A549 (cell line): ENCODE measurements around the gene MED19. TPM values are rescaled to one million over a fixed set of nuclear protein-coding genes. Genes with fewer than 3 reads are reported as not detected.

Source experiments
- ATAC-seq, 2 experiments: fragments of 200-7000 bp in 1 of 2; fragments of >200 bp in 1 of 2; cut with Nextera tagmentation in 1 of 2; cut with Tn5 transposase in 1 of 2; 3 replicates each; pipeline versions ENCODE4 v1.8.0 to v1.9.1; 2018 to 2020; ENCODE audit warnings: mild to moderate bottlenecking in 1 of 2, moderate library complexity in 1 of 2
- CTCF ChIA-PET: fragments of 300-600 bp; sonication (Branson Sonifier 250); formaldehyde crosslinking; extraction: SDS; loops from one replicate; lab custom pipeline; 2021; ENCODE audit warnings: antibody characterized with exemption, inconsistent platforms; lab: Yijun Ruan, JAX
- POLR2A ChIA-PET: fragments of 350-600 bp; formaldehyde crosslinking; extraction: SDS; loops from one replicate; lab custom pipeline; 2021; ENCODE audit warnings: antibody characterized with exemption, inconsistent platforms; lab: Yijun Ruan, JAX
- DNase-seq, 2 experiments: peaks; one replicate each; pipeline versions ENCODE4 v3.0.0 to v3.0.0-alpha.2; 2011 to 2016; ENCODE audit warnings: low read depth in 1 of 2, low spot score in 1 of 2
- FAIRE-seq: peaks from 2 replicates; lab custom pipeline; 2011; peaks lifted over from hg19 to GRCh38; lab: Jason Lieb, UNC
- H3K27ac ChIP-seq, 2 experiments: fragments of >200 bp; sonication (Bioruptor Twin); formaldehyde crosslinking; 3 replicates each; pipeline ENCODE4 v1.5.1; 2016 to 2017
- H3K4me1 ChIP-seq: fragments of >200 bp; sonication (Bioruptor Twin); formaldehyde crosslinking; 3 replicates; pipeline ENCODE4 v1.6.1; 2016
- H3K4me2 ChIP-seq: fragments of >200 bp; sonication (Bioruptor Twin); formaldehyde crosslinking; 3 replicates; pipeline ENCODE4 v1.6.1; 2016
- H3K4me3 ChIP-seq: fragments of >200 bp; sonication (Bioruptor Twin); formaldehyde crosslinking; 3 replicates; pipeline ENCODE4 v1.5.1; 2016
- H3K9me3 ChIP-seq: fragments of >200 bp; sonication (Bioruptor Twin); formaldehyde crosslinking; 3 replicates; pipeline ENCODE4 v1.6.1; 2016
- ATOH8 ChIP-seq: fragments of 250-450 bp; sonication (Bioruptor Pico); IDR thresholded peaks from 2 replicates; pipeline ENCODE4 v1.5.0; 2020; ENCODE audit warnings: low read depth, mild to moderate bottlenecking, moderate library complexity
- BHLHE40 ChIP-seq: IDR thresholded peaks from 2 replicates; pipeline ENCODE4 v1.6.1; 2012; ENCODE audit warnings: low read depth, low read length, inconsistent platforms
- CBX2 ChIP-seq: fragments of 200-600 bp; sonication (generic); IDR thresholded peaks from 2 replicates; pipeline ENCODE4 v1.6.1; 2016; ENCODE audit warnings: low read depth, mild to moderate bottlenecking, borderline replicate concordance
- CEBPB ChIP-seq, 2 experiments: fragments of >200 bp in 1 of 2; sonication (Bioruptor Twin) in 1 of 2; formaldehyde crosslinking in 1 of 2; IDR thresholded peaks; 2 replicates each; pipeline ENCODE4 v1.6.1; 2012 to 2016
- E2F6 ChIP-seq: IDR thresholded peaks from 2 replicates; pipeline ENCODE4 v1.6.1; 2012; ENCODE audit warnings: low read depth, borderline replicate concordance
- EHMT2 ChIP-seq: fragments of 200-600 bp; sonication (generic); IDR thresholded peaks from 2 replicates; pipeline ENCODE4 v1.6.1; 2016; ENCODE audit warnings: antibody characterized with exemption, low read depth, mild to moderate bottlenecking, moderate library complexity
- ESRRA ChIP-seq: fragments of 150-350 bp; IDR thresholded peaks from 2 replicates; pipeline ENCODE4 v1.6.1; 2014; ENCODE audit warnings: mild to moderate bottlenecking, low read length, borderline replicate concordance
- FOSL2 ChIP-seq, 2 experiments: fragments of 450-650 bp in 1 of 2; fragments of >200 bp in 1 of 2; sonication (Bioruptor Twin) in 1 of 2; formaldehyde crosslinking; IDR thresholded peaks; 2 replicates each; pipeline versions ENCODE4 v1.5.0 to v1.6.1; 2016 to 2020; ENCODE audit warnings: mild to moderate bottlenecking in 1 of 2, moderate library complexity in 1 of 2
- FOXS1 ChIP-seq: fragments of 250-450 bp; sonication (Bioruptor Pico); IDR thresholded peaks from 2 replicates; pipeline ENCODE4 v1.5.0; 2020; ENCODE audit warnings: mild to moderate bottlenecking, moderate library complexity
- HDAC2 ChIP-seq: fragments of 200-600 bp; sonication (generic); IDR thresholded peaks from 2 replicates; pipeline ENCODE4 v1.6.1; 2016
- HES2 ChIP-seq: fragments of >200 bp; sonication (Bioruptor Twin); formaldehyde crosslinking; IDR thresholded peaks from 2 replicates; pipeline ENCODE4 v1.6.1; 2016
- HEYL ChIP-seq: fragments of 250-450 bp; sonication (Bioruptor Pico); IDR thresholded peaks from 2 replicates; pipeline ENCODE4 v1.8.0; 2021; ENCODE audit warnings: mild to moderate bottlenecking, moderate library complexity
- HOXA7 ChIP-seq: fragments of 250-450 bp; sonication (Bioruptor Pico); IDR thresholded peaks from 2 replicates; pipeline ENCODE4 v1.5.0; 2020; ENCODE audit warnings: mild to moderate bottlenecking, moderate library complexity
- JUN ChIP-seq, 2 experiments: fragments of >200 bp; sonication (Bioruptor Twin); formaldehyde crosslinking; IDR thresholded peaks; 2 replicates in 1 of 2; 3 replicates in 1 of 2; pipeline ENCODE4 v1.6.1; 2016 to 2017
- KDM1A ChIP-seq: fragments of 200-600 bp; sonication (generic); IDR thresholded peaks from 2 replicates; pipeline ENCODE4 v1.6.1; 2016; ENCODE audit warnings: low read depth, mild to moderate bottlenecking
- MAX ChIP-seq: IDR thresholded peaks from 2 replicates; pipeline ENCODE4 v1.6.1; 2012
- MYC ChIP-seq: IDR thresholded peaks from 2 replicates; pipeline ENCODE4 v1.6.1; 2012; ENCODE audit warnings: mild to moderate bottlenecking, inconsistent platforms, low read length, improper control_type of control experiment, borderline replicate concordance
- NPAS2 ChIP-seq: fragments of 250-450 bp; sonication (Bioruptor Pico); IDR thresholded peaks from 2 replicates; pipeline ENCODE4 v1.8.0; 2022; ENCODE audit warnings: mild to moderate bottlenecking, moderate library complexity, borderline replicate concordance
- NR3C1 ChIP-seq: fragments of >200 bp; sonication (Bioruptor Twin); formaldehyde crosslinking; IDR thresholded peaks from 3 replicates; pipeline ENCODE4 v1.6.1; 2017
- PHF8 ChIP-seq: fragments of 200-600 bp; sonication (generic); IDR thresholded peaks from 2 replicates; pipeline ENCODE4 v1.6.1; 2016; ENCODE audit warnings: low read depth, mild to moderate bottlenecking, antibody characterized with exemption, moderate library complexity, borderline replicate concordance
- RAD21 ChIP-seq, 2 experiments: fragments of >200 bp in 1 of 2; sonication (Bioruptor Twin) in 1 of 2; formaldehyde crosslinking in 1 of 2; IDR thresholded peaks in 1 of 2; conservative IDR thresholded peaks in 1 of 2; 2 replicates in 1 of 2; 3 replicates in 1 of 2; pipeline ENCODE4 v1.6.1; 2012 to 2018; ENCODE audit warnings: inconsistent platforms in 1 of 2
- RFX5 ChIP-seq: fragments of 450-650 bp; IDR thresholded peaks from 2 replicates; pipeline ENCODE4 v1.7.1; 2014; ENCODE audit warnings: antibody characterized with exemption, mild to moderate bottlenecking, moderate library complexity
- TP53 ChIP-seq: fragments of 250-450 bp; sonication (Bioruptor Pico); IDR thresholded peaks from 2 replicates; pipeline ENCODE4 v1.5.0; 2021; ENCODE audit warnings: mild to moderate bottlenecking, moderate library complexity
- ZC3H11A ChIP-seq: fragments of 450-650 bp; IDR thresholded peaks from 2 replicates; pipeline ENCODE4 v1.6.1; 2014; ENCODE audit warnings: antibody characterized with exemption, mild to moderate bottlenecking
- ZFP36 ChIP-seq: fragments of 450-650 bp; IDR thresholded peaks from 2 replicates; pipeline ENCODE4 v1.6.1; 2014; ENCODE audit warnings: borderline replicate concordance; ENCODE audit not compliant: partially characterized antibody
- ZSCAN20 ChIP-seq: fragments of 250-450 bp; sonication (Bioruptor Pico); IDR thresholded peaks from 2 replicates; pipeline ENCODE4 v1.8.0; 2022; ENCODE audit warnings: mild to moderate bottlenecking, moderate library complexity
- WGBS: methylation state at CpG from one replicate; pipeline ENCODE4 v1.1.6; 2017; ENCODE audit errors: missing lambda C conversion rate; 5-methylcytosine and 5-hydroxymethylcytosine counted together
- polyA plus RNA-seq, 4 experiments: library from polyadenylated mRNA; depleted of rRNA in 3 of 4; stranded (reverse); fragments of >200 nt; fragmentation: RNase III in 1 of 4; extraction: RNeasy Plus Mini Kit Qiagen cat#74134 plus additional on column Dnase treatment in 1 of 4; gene quantifications; 2 replicates in 3 of 4; 3 replicates in 1 of 4; pipeline ENCODE4 v1.2.3, GENCODE V29; 2011 to 2017

The MED19 gene
- polyA plus RNA-seq, 2 of the 4 experiments (the other 2 are of a cell fraction), result 23.3 to 38.5 TPM

- TF ChIP-seq RAD21 (conservative IDR thresholded peaks at IDR 0.05 in 1 of 2, IDR thresholded peaks at IDR 0.05 in 1 of 2), result peak in 1 of 2 experiments; percentile 47; a peak in 3 of 5 replicates
- TF ChIP-seq ATOH8, result no peak
- H3K4me2 ChIP-seq, result no peak overlapping the region
- ATAC-seq, result no peak
- WGBS, result 68% methylated on average over 4 of the region's 4 CpGs
- H3K4me1 ChIP-seq, result peaks cover 11% of the 10 kb centered on the region; the same call in 2 of the 3 replicates
- CTCF ChIA-PET, result interaction anchor here (0.7 to 2.2 kb wide), 7 partner anchors 9 to 203 kb away, joined by 3 to 7 read pairs (median 4); partner anchors contain the start of gene RTN4RL2
- no peaks in the 10 kb centered on the region for H3K9me3 ChIP-seq
- no peak overlapping the region for H3K27ac ChIP-seq
- peak in 1 of 2 experiments; percentile 49 for DNase-seq
- H3K4me3 ChIP-seq, result no peak overlapping the region
- POLR2A ChIA-PET, result interaction anchor here (1.1 kb wide), 1 partner anchor 79 kb away, joined by 4 read pairs; the partner anchor contains the start of gene SELENOH
- FAIRE-seq, result no peak
Measured at GRCh38 chr11:57662893-57663292, 49.1 kb downstream of the MED19 start.

- CTCF ChIA-PET, result interaction anchor here (0.6 to 2.0 kb wide), 3 partner anchors 16 to 135 kb away, joined by 5 to 8 read pairs (median 5); partner anchors contain the start of gene UBE2L6
- Histone ChIP-seq H3K4me1 (peaks cover 11% of the 10 kb centered on the region; the same call in 1 of the 3 replicates), H3K4me2 (no peak overlapping the region), H3K4me3 (no peak overlapping the region), H3K27ac (no peak overlapping the region), H3K9me3 (no peaks in the 10 kb centered on the region)
- POLR2A ChIA-PET, result no interaction called here
- ATAC-seq (no peak), DNase-seq (no peak), FAIRE-seq (no peak)
- TF ChIP-seq RAD21 (conservative IDR thresholded peaks at IDR 0.05 in 1 of 2, IDR thresholded peaks at IDR 0.05 in 1 of 2) (no peak), HDAC2 (no peak), RFX5 (no peak), ZSCAN20 (CRISPR knock-in tag) (no peak), FOXS1 (CRISPR knock-in tag) (no peak), MAX (no peak)
- 97% methylated on average over 14 of the region's 14 CpGs for WGBS
Measured at GRCh38 chr11:57659669-57660068, 52.3 kb downstream of the MED19 start.

- POLR2A ChIA-PET, result no interaction called here
- 2% methylated on average over 8 of the region's 8 CpGs for WGBS
- CTCF ChIA-PET, result interaction anchor here (0.8 to 2.0 kb wide), 2 partner anchors 9 to 90 kb away, joined by 3 to 8 read pairs; partner anchors contain the start of gene UBE2L6
Measured at GRCh38 chr11:57658023-57658361, 54.0 kb downstream of the MED19 start.

GRCh38 chr11:57657194-57658022 is 54.6 kb downstream of the MED19 start, which contains the start of gene CLP1:
Gene CLP1 (plus strand): TSS chr11:57657762. CDS start chr11:57659477, 1,715 bp downstream.
- Histone ChIP-seq H3K4me1 (peaks cover 11% of the 10 kb centered on the region; the same call in 1 of the 3 replicates), H3K4me3 (peak within 1 kb of the TSS; percentile 63), H3K4me2 (peak within 1 kb of the TSS; percentile 86), H3K9me3 (no peaks in the 10 kb centered on the region), H3K27ac (peak within 1 kb of the TSS; percentile 73 to 84)
- peak; percentile 98 to 99 for ATAC-seq
- WGBS, result 1% methylated on average over 17 of the region's 45 CpGs
- peak; percentile 92 to 99 for DNase-seq
- POLR2A ChIA-PET, result no interaction called here
- peak; percentile 56 for FAIRE-seq
- CTCF ChIA-PET, result interaction anchor here (0.8 to 2.1 kb wide), 5 partner anchors 9 to 312 kb away, joined by 3 to 10 read pairs (median 6); partner anchors contain the start of gene UBE2L6
- TF ChIP-seq EHMT2 (no peak), MYC (peak; percentile 97), ZC3H11A (no peak), HES2 (no peak), PHF8 (peak; percentile 47; the same call in 1 of the 2 replicates), BHLHE40 (no peak), ATOH8 (no peak), CBX2 (no peak), FOSL2 (IDR thresholded peaks at IDR 0.05) (no peak), FOSL2 (CRISPR knock-in tag; IDR thresholded peaks at IDR 0.05) (no peak), E2F6 (peak; percentile 64), JUN (IDR thresholded peaks at IDR 0.05) (peak; percentile 49 to 65; a peak in 2 of 5 replicates), KDM1A (no peak), HEYL (no peak), TP53 (CRISPR knock-in tag) (0 out of 2 replicates have a peak, but pooled peaks have one; percentile 46), NPAS2 (CRISPR knock-in tag) (no peak), ESRRA (no peak), ZFP36 (no peak), HOXA7 (CRISPR knock-in tag) (no peak)

More at GRCh38 chr11:57658023-57658361, 54.0 kb downstream of the MED19 start:
- no peaks in the 10 kb centered on the region for H3K9me3 ChIP-seq
- peak overlapping the region; percentile 86 for H3K4me2 ChIP-seq
- H3K4me3 ChIP-seq, result peak overlapping the region; percentile 63
- no peak for DNase-seq
- TF ChIP-seq CEBPB (IDR thresholded peaks at IDR 0.05), result no peak
- TF ChIP-seq NR3C1, result no peak
- TF ChIP-seq, all 56 proteins: peak for 0
- ATAC-seq (0 out of 6 replicates have a peak, but pooled peaks of 1 of the 2 experiments have one; percentile 14), FAIRE-seq (no peak)
- H3K4me1 ChIP-seq, result peaks cover 11% of the 10 kb centered on the region; the same call in 1 of the 3 replicates
- peak overlapping the region; percentile 73 to 84 for H3K27ac ChIP-seq
